BJ (cell line): ENCODE data around the gene NCBP1. TPM values are rescaled to one million over a fixed set of nuclear protein-coding genes. Genes with fewer than 3 reads are reported as not detected.

Source experiments
- CTCF ChIA-PET: fragments of 350-600 bp; formaldehyde crosslinking; extraction: SDS; loops from one replicate; lab custom pipeline; 2021; ENCODE audit warnings: antibody characterized with exemption, inconsistent platforms; lab: Yijun Ruan, JAX
- POLR2A ChIA-PET: fragments of 300-600 bp; sonication (Branson Sonifier 250); formaldehyde crosslinking; extraction: SDS; loops from one replicate; lab custom pipeline; 2021; ENCODE audit warnings: antibody characterized with exemption; lab: Charles Lee
- DNase-seq: peaks from one replicate; pipeline ENCODE4 v3.0.0-alpha.2; 2011; ENCODE audit warnings: low read depth
- H3K27me3 ChIP-seq: 2 replicates; pipeline ENCODE4 v1.6.0; 2011; ENCODE audit warnings: low read length; ENCODE audit not compliant: control insufficient read depth, insufficient read depth
- H3K36me3 ChIP-seq: 2 replicates; pipeline ENCODE4 v1.5.1; 2011; ENCODE audit warnings: low read length; ENCODE audit not compliant: control insufficient read depth, insufficient read depth
- H3K4me3 ChIP-seq: 2 replicates; pipeline ENCODE4 v1.5.1; 2011; ENCODE audit warnings: low read depth, mild to moderate bottlenecking, control low read depth, low read length
- polyA plus RNA-seq: library from polyadenylated mRNA; depleted of rRNA; stranded (reverse); fragments of >200 nt; gene quantifications from 2 replicates; pipeline ENCODE4 v1.2.3, GENCODE V29; 2011
- TF ChIP-seq, protein P1 (sequence below): IDR thresholded peaks from 2 replicates; pipeline ENCODE4 v1.5.1; 2011; ENCODE audit warnings: low read depth, mild to moderate bottlenecking, control low read depth, inconsistent platforms, low read length, moderate library complexity; ENCODE audit not compliant: insufficient read depth

NCBP1 gene
- polyA plus RNA-seq, 1 experiment = 11.0 TPM

DNA sequence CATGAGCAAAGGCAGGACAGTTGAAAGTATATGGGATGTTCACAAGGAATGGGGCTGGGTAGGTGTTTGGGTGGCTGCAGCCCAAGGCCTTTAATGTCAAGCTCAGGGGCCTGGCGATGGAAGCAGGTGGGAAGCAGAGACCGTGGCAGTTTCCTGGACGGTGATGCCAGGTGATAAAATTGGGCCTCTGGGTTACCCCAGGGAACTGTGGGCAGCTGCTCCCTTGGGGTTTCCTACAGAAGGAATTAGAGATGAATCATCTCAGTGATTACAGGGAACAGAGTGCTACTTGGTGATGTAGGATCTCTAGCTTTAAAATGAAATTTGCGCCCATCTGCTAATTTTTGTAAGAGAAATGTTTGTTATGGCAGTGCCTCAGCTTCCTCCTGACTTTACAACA, 39.7 kb upstream of the NCBP1 start:
- CTCF ChIA-PET = interaction anchor here (1.3 to 18.0 kb wide), 3 partner anchors 9 to 183 kb away, joined by 3 to 292 read pairs (median 5); no protein-coding TSS in a partner anchor

DNA sequence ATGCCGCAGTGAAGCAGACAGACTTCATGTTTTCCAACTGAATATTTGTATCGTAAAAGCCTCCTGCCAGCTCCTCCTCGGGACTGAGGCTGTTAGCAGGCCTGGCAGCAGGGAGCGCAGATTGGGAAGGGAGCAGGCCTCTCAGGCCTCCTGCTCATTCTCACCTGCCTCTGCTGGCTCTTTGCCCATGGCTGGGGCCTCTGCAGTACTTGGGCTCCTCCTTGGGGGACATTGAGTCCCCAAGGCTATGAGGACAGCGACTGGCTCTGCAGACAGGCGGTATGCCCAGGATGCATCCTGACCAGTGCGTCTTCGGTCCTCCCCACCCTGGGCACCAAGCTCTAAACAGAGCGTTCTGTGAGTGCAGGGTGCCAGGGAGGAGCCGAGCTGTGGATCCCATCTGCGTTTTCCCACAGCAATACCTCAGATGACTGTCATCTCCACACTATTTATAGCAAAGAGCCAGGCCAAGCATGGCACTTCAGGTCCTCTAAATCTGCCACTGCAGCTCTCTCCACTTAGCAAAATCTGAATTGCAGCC, 39.2 kb upstream of the NCBP1 start:
- TF ChIP-seq, protein P1, sequence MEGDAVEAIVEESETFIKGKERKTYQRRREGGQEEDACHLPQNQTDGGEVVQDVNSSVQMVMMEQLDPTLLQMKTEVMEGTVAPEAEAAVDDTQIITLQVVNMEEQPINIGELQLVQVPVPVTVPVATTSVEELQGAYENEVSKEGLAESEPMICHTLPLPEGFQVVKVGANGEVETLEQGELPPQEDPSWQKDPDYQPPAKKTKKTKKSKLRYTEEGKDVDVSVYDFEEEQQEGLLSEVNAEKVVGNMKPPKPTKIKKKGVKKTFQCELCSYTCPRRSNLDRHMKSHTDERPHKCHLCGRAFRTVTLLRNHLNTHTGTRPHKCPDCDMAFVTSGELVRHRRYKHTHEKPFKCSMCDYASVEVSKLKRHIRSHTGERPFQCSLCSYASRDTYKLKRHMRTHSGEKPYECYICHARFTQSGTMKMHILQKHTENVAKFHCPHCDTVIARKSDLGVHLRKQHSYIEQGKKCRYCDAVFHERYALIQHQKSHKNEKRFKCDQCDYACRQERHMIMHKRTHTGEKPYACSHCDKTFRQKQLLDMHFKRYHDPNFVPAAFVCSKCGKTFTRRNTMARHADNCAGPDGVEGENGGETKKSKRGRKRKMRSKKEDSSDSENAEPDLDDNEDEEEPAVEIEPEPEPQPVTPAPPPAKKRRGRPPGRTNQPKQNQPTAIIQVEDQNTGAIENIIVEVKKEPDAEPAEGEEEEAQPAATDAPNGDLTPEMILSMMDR = no peak
- Histone ChIP-seq H3K27me3 (no peaks in the 10 kb centered on the region), H3K36me3 (no peaks in the 10 kb centered on the region), H3K4me3 (no peak overlapping the region)
- CTCF ChIA-PET = interaction anchor here (0.9 to 18.0 kb wide), 4 partner anchors 9 to 183 kb away, joined by 3 to 292 read pairs (median 4); partner anchors contain the start of gene TDRD7
- POLR2A ChIA-PET = no interaction called here
- DNase-seq = no peak

More for the DNA sequence above, 39.7 kb upstream of the NCBP1 start:
- POLR2A ChIA-PET = no interaction called here
- no peak for DNase-seq
- no peak overlapping the region for H3K4me3 ChIP-seq
- no peaks in the 10 kb centered on the region for H3K27me3 ChIP-seq
- TF ChIP-seq, protein P1 = no peak
- H3K36me3 ChIP-seq = no peaks in the 10 kb centered on the region

DNA sequence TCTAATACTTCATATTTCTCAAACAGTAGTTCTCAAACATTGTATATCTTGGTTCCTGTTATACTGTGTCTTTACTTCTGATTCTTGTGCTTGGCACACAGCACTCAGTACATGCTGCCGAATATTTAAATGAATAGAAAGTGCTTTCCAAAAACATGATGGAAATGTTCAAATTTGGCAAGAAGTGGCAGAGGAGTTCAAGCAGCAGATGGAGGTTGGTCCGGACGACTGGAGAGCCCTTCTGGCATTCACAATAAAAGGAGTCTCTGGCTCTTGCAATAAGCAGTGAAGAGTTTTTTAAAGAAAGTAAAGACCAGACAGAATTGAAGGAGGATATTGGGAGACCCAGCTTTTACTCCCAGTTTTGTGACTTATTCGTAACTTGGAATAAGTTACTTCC, 36.7 kb upstream of the NCBP1 start:
- Histone ChIP-seq H3K4me3 (no peak overlapping the region), H3K36me3 (peaks cover 4% of the 10 kb centered on the region), H3K27me3 (no peaks in the 10 kb centered on the region)
- POLR2A ChIA-PET = no interaction called here
- TF ChIP-seq, protein P1 = no peak
- CTCF ChIA-PET = interaction anchor here (3.5 to 18.0 kb wide), 4 partner anchors 15 to 740 kb away, joined by 20 to 292 read pairs (median 80); partner anchors contain the start of gene TMOD1
- no peak for DNase-seq

DNA sequence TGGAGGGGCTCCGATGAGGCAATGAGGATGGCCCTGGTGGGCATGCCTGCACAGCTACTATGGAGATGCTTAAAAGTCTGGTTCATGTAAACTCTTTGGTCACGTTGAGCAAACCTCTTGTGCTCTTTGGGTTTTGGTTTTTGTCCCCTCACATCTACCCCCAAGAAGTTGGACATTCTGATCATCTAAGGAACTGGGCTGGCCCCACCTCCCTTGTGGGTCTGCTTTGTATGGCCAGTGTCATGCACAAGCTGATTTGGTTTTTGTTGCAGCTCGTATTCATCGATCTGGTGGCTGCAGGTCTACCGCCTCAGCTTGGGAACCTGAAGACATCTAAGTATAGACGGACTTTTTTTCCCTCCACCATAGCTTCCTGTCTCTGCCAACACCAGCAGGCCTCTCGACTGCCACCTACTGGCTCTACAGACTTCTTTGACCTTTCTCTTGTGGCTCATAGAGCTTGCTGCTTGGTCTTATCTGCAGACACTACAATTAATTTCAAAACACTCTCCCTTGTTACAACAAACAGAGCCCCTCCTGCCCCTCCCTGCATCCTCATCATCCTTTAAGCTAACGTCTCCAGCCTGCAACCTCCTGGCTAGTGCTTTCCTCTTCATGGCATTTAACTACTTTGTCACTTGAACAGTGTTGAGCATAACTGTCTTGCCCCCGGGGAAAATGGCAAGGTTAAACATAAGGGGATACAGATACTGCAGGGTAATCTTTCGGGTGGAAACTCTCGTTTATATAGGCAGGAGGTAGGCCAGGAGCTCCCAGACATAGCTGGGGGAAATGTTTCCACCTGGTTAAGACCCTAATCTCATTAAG, 34.9 kb upstream of the NCBP1 start:
- POLR2A ChIA-PET = interaction anchor here (0.6 kb wide), 1 partner anchor 377 kb away, joined by 19 read pairs; no protein-coding TSS in a partner anchor
- TF ChIP-seq, protein P1 = peak; percentile 92
- peaks cover 6% of the 10 kb centered on the region for H3K36me3 ChIP-seq
- H3K27me3 ChIP-seq = no peaks in the 10 kb centered on the region
- CTCF ChIA-PET = interaction anchor here (0.6 to 18.0 kb wide), 43 partner anchors 9 to 741 kb away, joined by 3 to 292 read pairs (median 4); partner anchors contain the start of genes TDRD7 and TMOD1
- H3K4me3 ChIP-seq = no peak overlapping the region
- DNase-seq = peak; percentile 20
